HepG2 (cell line): ENCODE results near the gene STAT6. TPM values are rescaled to one million over a fixed set of nuclear protein-coding genes. Genes with fewer than 3 reads are reported as not detected.

Experiments
- ATAC-seq: fragments of 200-7000 bp; cut with Tn5 transposase; 3 replicates; pipeline ENCODE4 v1.9.1; 2020; ENCODE audit warnings: mild to moderate bottlenecking, moderate library complexity
- BruUV-seq: library from RNA; stranded (reverse); fragments of 400-500 nt; replicated peaks from 2 replicates; lab custom pipeline; 2021; lab: Mats Ljungman, UMichigan
- CTCF ChIA-PET: fragments of 300-600 bp; formaldehyde crosslinking; extraction: SDS; loops from one replicate; lab custom pipeline; 2021; ENCODE audit warnings: low total read pairs, inconsistent platforms, low intra/inter-chr PET ratio; lab: Yijun Ruan, JAX
- POLR2A ChIA-PET: fragments of 350-600 bp; sonication (Branson Sonifier 250); formaldehyde crosslinking; loops from one replicate; lab custom pipeline; 2020; ENCODE audit warnings: antibody characterized with exemption, inconsistent platforms; lab: Yijun Ruan, JAX
- DNase-seq: peaks from one replicate; pipeline ENCODE4 v3.0.0-alpha.2; 2015; ENCODE audit warnings: low spot score
- FAIRE-seq: peaks from 3 replicates; lab custom pipeline; 2011; peaks lifted over from hg19 to GRCh38; lab: Jason Lieb, UNC
- H2AFZ ChIP-seq: one replicate; pipeline ENCODE4 v1.6.1; 2011; ENCODE audit warnings: low read length, inconsistent platforms
- H3K27ac ChIP-seq: fragments of 300-600 bp; 3 replicates; pipeline ENCODE4 v1.8.0; 2011; ENCODE audit warnings: mixed run types, mild to moderate bottlenecking, mixed read lengths, low read length, inconsistent platforms; ENCODE audit not compliant: insufficient read depth; ENCODE audit errors: extremely low read length
- H3K27me3 ChIP-seq, 2 experiments: fragments of 200-600 bp in 1 of 2; 2 replicates in 1 of 2; 3 replicates in 1 of 2; pipeline versions ENCODE4 v1.6.0 to v1.8.0; 2011; ENCODE audit warnings: low read length in 2 of 2, mild to moderate bottlenecking in 2 of 2, moderate library complexity in 2 of 2, inconsistent platforms in 1 of 2; ENCODE audit not compliant: insufficient read depth in 2 of 2, control insufficient read depth in 1 of 2
- H3K36me3 ChIP-seq, 2 experiments: fragments of 200-600 bp in 1 of 2; replicated peaks in 1 of 2; 2 replicates in 1 of 2; 3 replicates in 1 of 2; pipeline versions ENCODE4 v1.5.1 to v1.8.0; 2011; ENCODE audit warnings: low read length in 2 of 2, inconsistent platforms in 1 of 2; ENCODE audit not compliant: insufficient read depth in 2 of 2, control insufficient read depth in 1 of 2
- H3K4me1 ChIP-seq: 2 replicates; pipeline ENCODE4 v1.5.1; 2012; ENCODE audit warnings: low read length, inconsistent platforms; ENCODE audit not compliant: insufficient read depth
- H3K4me2 ChIP-seq: 2 replicates; pipeline ENCODE4 v1.6.0; 2011; ENCODE audit warnings: low read depth, low read length, inconsistent platforms
- H3K4me3 ChIP-seq, 3 experiments: fragments of 200-600 bp in 1 of 3; sonication (generic), shearing (Covaris generic) in 1 of 3; replicated peaks in 1 of 3; 2 replicates each; pipeline ENCODE4 v1.5.1; 2011 to 2016; ENCODE audit warnings: low read length in 3 of 3, inconsistent platforms in 2 of 3, low read depth in 2 of 3, mild to moderate bottlenecking in 2 of 3, control low read depth in 1 of 3, mixed read lengths in 1 of 3; ENCODE audit not compliant: insufficient read depth in 1 of 3
- H3K79me2 ChIP-seq: one replicate; pipeline ENCODE4 v1.6.1; 2011; ENCODE audit warnings: low read length, inconsistent platforms; ENCODE audit not compliant: insufficient read depth
- H3K9ac ChIP-seq: 2 replicates; pipeline ENCODE4 v1.6.0; 2011; ENCODE audit warnings: mild to moderate bottlenecking, low read depth, low read length, inconsistent platforms; ENCODE audit not compliant: insufficient read depth
- H3K9me3 ChIP-seq: 2 replicates; pipeline ENCODE4 v1.5.1; 2012; ENCODE audit warnings: mild to moderate bottlenecking, low read length
- H4K20me1 ChIP-seq: 2 replicates; pipeline ENCODE4 v1.6.0; 2011; ENCODE audit warnings: inconsistent platforms, mild to moderate bottlenecking, low read length, moderate library complexity; ENCODE audit not compliant: insufficient read depth
- ASH2L ChIP-seq: fragments of 300-600, 200-600 bp; sonication (generic); IDR thresholded peaks from 2 replicates; pipeline ENCODE4 v1.7.0; 2017; ENCODE audit warnings: low read depth, mild to moderate bottlenecking, moderate library complexity, mixed read lengths, low read length; ENCODE audit not compliant: insufficient read length
- ESRRA ChIP-seq: sonication (generic); formaldehyde crosslinking; IDR thresholded peaks from 2 replicates; pipeline ENCODE4 v1.5.1; 2020; ENCODE audit warnings: mild to moderate bottlenecking, low read depth, missing genetic modification reagents
- EZH2 ChIP-seq: conservative IDR thresholded peaks from 2 replicates; pipeline ENCODE4 v1.6.1; 2012; ENCODE audit warnings: mild to moderate bottlenecking, low read depth, low read length, moderate library complexity
- HNRNPK ChIP-seq: fragments of 200-400 bp; formaldehyde crosslinking; IDR thresholded peaks from 2 replicates; pipeline ENCODE4 v1.6.1; 2018; ENCODE audit warnings: low read length, low read depth, moderate library complexity, mild to moderate bottlenecking; ENCODE audit not compliant: poor library complexity, severe bottlenecking
- MAF1 ChIP-seq: sonication (generic); formaldehyde crosslinking; IDR thresholded peaks from 2 replicates; pipeline ENCODE4 v1.5.0; 2020; ENCODE audit warnings: missing genetic modification reagents, borderline replicate concordance
- NFIB ChIP-seq: sonication (generic); formaldehyde crosslinking; IDR thresholded peaks from 2 replicates; pipeline ENCODE4 v1.9.0; 2021; ENCODE audit warnings: missing genetic modification reagents, mild to moderate bottlenecking, borderline replicate concordance
- POLR2G ChIP-seq: fragments of 200-400 bp; formaldehyde crosslinking; IDR thresholded peaks from 2 replicates; pipeline ENCODE4 v1.6.1; 2018; ENCODE audit warnings: mild to moderate bottlenecking, low read depth, low read length, moderate library complexity
- RELA ChIP-seq: sonication (generic); formaldehyde crosslinking; IDR thresholded peaks from 2 replicates; pipeline ENCODE4 v1.4.0; 2020; ENCODE audit warnings: missing genetic modification reagents
- RFX5 ChIP-seq: IDR thresholded peaks from 2 replicates; pipeline ENCODE4 v1.6.1; 2011; ENCODE audit warnings: low read depth, low read length, improper control_type of control experiment
- SUZ12 ChIP-seq: fragments of 150-350 bp; IDR thresholded peaks from 2 replicates; pipeline ENCODE4 v1.6.1; 2014; ENCODE audit warnings: low read depth, low read length
- ZBTB7A ChIP-seq: sonication (generic); formaldehyde crosslinking; IDR thresholded peaks from 2 replicates; pipeline ENCODE4 v1.8.0; 2022; ENCODE audit warnings: mild to moderate bottlenecking, missing genetic modification reagents
- ZFAT ChIP-seq: sonication (generic); formaldehyde crosslinking; conservative IDR thresholded peaks from 2 replicates; pipeline ENCODE4 v1.8.1; 2023; ENCODE audit warnings: missing genetic modification reagents, inconsistent platforms
- ZFP37 ChIP-seq: sonication (generic); formaldehyde crosslinking; IDR thresholded peaks from 2 replicates; pipeline ENCODE4 v1.4.0; 2020; ENCODE audit warnings: missing genetic modification reagents, borderline replicate concordance
- ZMYM3 ChIP-seq: sonication (generic); formaldehyde crosslinking; IDR thresholded peaks from 2 replicates; pipeline ENCODE4 v1.5.1; 2020; ENCODE audit warnings: mild to moderate bottlenecking, missing genetic modification reagents
- ZNF224 ChIP-seq: sonication (generic); formaldehyde crosslinking; IDR thresholded peaks from 2 replicates; pipeline ENCODE4 v1.5.0; 2020; ENCODE audit warnings: mild to moderate bottlenecking, missing genetic modification reagents
- WGBS: methylation state at CpG from one replicate; pipeline ENCODE4 v1.1.6; 2017; ENCODE audit warnings: low lambda C conversion rate; 5-methylcytosine and 5-hydroxymethylcytosine counted together
- in situ Hi-C: cut with HindIII; loops from 2 replicates; pipeline ENCODE4 v1.10.0; 2017; ENCODE audit warnings: low pct_unique_long_range_greater_than_20kb; ENCODE audit not compliant: extremely low pct_ligation_motif_present
- intact Hi-C: fragments of 100-400 bp; cut with micrococcal nuclease; formaldehyde crosslinking; loops from one replicate; pipeline ENCODE4 v1.10.0; 2022; ENCODE audit not compliant: unreplicated experiment
- polyA plus RNA-seq, 8 experiments: library from polyadenylated mRNA; depleted of rRNA in 3 of 8; stranded (reverse) in 7 of 8; unstranded in 1 of 8; fragments of >200 nt; fragmentation: Illumina TruSeq in 4 of 8; extraction: Trizol in 4 of 8; gene quantifications; 2 replicates each; pipeline versions ENCODE4 v1.2.1 to v1.2.3, GENCODE V29; 2011 to 2016; ENCODE audit warnings: low read depth in 4 of 8, missing spikeins in 1 of 8, mixed read lengths in 1 of 8; ENCODE audit not compliant: insufficient read depth in 1 of 8
- total RNA-seq, 5 experiments: library from RNA; depleted of rRNA; stranded (reverse); fragments of >200 nt; fragmentation: Illumina TruSeq; extraction: Trizol; gene quantifications; 2 replicates each; pipeline ENCODE4 v1.2.3, GENCODE V29; 2016; ENCODE audit warnings: low read depth in 1 of 5
- TF ChIP-seq, protein P1 (sequence below): sonication (generic); formaldehyde crosslinking; IDR thresholded peaks from 2 replicates; pipeline ENCODE4 v1.5.0; 2020; ENCODE audit warnings: missing genetic modification reagents
- TF ChIP-seq, protein P2 (sequence below): sonication (generic); formaldehyde crosslinking; IDR thresholded peaks from 2 replicates; pipeline ENCODE4 v1.4.0; 2020; ENCODE audit warnings: missing genetic modification reagents

Gene STAT6
- total and polyA plus RNA-seq, 2 of the 13 experiments (the other 11 are each of a cell fraction or from before 2014, with no cell fraction given), result 28.0 to 62.2 TPM

DNA sequence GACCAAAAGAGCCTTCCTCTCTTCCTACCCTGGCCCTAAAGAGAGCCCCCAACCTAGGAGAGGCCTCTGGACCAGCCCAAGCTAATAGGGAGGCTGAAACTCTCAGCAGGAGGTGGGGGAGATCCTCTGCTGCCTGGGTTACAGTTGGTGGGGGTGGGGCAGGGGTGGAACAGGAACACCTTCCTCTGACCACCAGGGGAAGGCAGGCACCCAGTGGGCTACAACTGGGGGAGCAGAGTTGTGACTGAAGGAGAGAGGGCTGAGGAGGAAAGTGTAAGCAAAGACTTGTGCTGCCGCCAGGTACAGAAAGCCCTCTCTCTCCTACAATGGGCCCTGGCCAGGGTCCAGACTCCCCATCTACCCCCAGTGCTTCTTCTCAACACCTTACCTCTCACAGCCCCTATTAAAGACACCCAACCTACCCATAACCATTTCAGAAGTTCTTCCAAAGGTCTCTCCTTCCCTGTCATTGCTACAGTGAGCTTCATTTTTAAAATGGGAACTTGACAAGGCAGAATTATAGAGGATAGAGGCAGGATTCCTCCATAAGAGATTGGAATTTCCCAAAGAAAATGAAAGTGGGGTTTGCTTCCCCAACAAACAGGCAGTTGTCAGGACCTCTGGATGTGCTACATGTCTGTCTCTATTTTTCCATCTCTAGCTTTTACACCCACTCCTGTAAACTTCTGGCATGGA lies 62.6 kb downstream of the STAT6 start:
- peak overlapping the region; percentile 83 for H3K4me2 ChIP-seq

DNA sequence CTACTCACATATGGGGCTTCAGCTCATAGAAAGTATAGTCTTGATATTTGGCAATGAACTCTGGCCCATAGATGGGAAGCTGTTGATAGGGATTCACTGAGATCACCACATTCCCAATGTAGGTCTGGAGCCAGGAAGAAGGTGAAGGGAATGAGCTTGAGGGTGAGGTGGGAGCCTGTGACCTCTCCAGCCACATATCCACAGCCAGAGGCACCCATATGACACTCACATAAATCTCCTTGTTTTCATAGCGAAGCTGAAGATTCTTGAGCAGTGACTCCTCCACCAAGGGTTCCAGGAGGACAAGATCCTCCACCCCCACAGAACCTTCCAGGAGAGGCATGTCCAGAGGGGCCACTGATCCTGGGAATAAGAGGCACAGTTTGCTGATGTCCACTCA lies 63.2 kb downstream of the STAT6 start:
- H3K4me1 ChIP-seq, result peaks cover 38% of the 10 kb centered on the region
- H3K27me3 ChIP-seq, result no peaks in the 10 kb centered on the region
- FAIRE-seq (no peak), ATAC-seq (no peak), DNase-seq (no peak)
- H3K27ac ChIP-seq, result no peak overlapping the region
- no peak overlapping the region for H3K4me2 ChIP-seq
- no TSS peak for BruUV-seq
- in situ Hi-C loops, result no loop called here
- H3K36me3 ChIP-seq, result no peaks in the 10 kb centered on the region
- 100% methylated on average over 1 of the region's 1 CpG for WGBS
- no peaks in the 10 kb centered on the region for H3K9me3 ChIP-seq
- H3K4me3 ChIP-seq, result no peak overlapping the region
- no peaks in the 10 kb centered on the region for H4K20me1 ChIP-seq
- intact Hi-C loops, result no loop called here
- no peak overlapping the region for H3K9ac ChIP-seq
- H3K79me2 ChIP-seq, result no peaks in the 10 kb centered on the region
- POLR2A ChIA-PET, result interaction anchor here (2.0 to 2.6 kb wide), 2 partner anchors 39 to 64 kb away, joined by 5 to 8 read pairs; partner anchors contain the start of gene STAT6
- CTCF ChIA-PET, result no interaction called here
- no peak overlapping the region for H2AFZ ChIP-seq
- TF ChIP-seq EZH2 (no peak), NFIB (CRISPR knock-in tag) (no peak), HNRNPK (no peak), ESRRA (CRISPR knock-in tag) (no peak), RELA (CRISPR knock-in tag) (no peak), ZMYM3 (CRISPR knock-in tag) (no peak), MAF1 (CRISPR knock-in tag) (no peak), POLR2G (no peak), ZNF224 (no peak), RFX5 (no peak), ZBTB7A (no peak)
- TF ChIP-seq, protein P1, sequence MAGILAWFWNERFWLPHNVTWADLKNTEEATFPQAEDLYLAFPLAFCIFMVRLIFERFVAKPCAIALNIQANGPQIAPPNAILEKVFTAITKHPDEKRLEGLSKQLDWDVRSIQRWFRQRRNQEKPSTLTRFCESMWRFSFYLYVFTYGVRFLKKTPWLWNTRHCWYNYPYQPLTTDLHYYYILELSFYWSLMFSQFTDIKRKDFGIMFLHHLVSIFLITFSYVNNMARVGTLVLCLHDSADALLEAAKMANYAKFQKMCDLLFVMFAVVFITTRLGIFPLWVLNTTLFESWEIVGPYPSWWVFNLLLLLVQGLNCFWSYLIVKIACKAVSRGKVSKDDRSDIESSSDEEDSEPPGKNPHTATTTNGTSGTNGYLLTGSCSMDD (CRISPR knock-in tag), result no peak

More for the DNA sequence above, 62.6 kb downstream of the STAT6 start:
- no peaks in the 10 kb centered on the region for H3K79me2 ChIP-seq
- H3K4me1 ChIP-seq, result peaks cover 38% of the 10 kb centered on the region
- ChIA-PET POLR2A (interaction anchor here (1.0 to 2.6 kb wide), 6 partner anchors 11 to 63 kb away, joined by 3 to 11 read pairs (median 4); partner anchors contain the start of genes NEMP1, STAT6 and TAC3), CTCF (no interaction called here)
- no peak; the same call in 1 of the 3 replicates for ATAC-seq
- TF ChIP-seq SUZ12 (no peak), ZFAT (CRISPR knock-in tag) (no peak), ZFP37 (CRISPR knock-in tag) (no peak), ASH2L (no peak)
- TF ChIP-seq, protein P2, sequence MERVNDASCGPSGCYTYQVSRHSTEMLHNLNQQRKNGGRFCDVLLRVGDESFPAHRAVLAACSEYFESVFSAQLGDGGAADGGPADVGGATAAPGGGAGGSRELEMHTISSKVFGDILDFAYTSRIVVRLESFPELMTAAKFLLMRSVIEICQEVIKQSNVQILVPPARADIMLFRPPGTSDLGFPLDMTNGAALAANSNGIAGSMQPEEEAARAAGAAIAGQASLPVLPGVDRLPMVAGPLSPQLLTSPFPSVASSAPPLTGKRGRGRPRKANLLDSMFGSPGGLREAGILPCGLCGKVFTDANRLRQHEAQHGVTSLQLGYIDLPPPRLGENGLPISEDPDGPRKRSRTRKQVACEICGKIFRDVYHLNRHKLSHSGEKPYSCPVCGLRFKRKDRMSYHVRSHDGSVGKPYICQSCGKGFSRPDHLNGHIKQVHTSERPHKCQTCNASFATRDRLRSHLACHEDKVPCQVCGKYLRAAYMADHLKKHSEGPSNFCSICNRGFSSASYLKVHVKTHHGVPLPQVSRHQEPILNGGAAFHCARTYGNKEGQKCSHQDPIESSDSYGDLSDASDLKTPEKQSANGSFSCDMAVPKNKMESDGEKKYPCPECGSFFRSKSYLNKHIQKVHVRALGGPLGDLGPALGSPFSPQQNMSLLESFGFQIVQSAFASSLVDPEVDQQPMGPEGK (CRISPR knock-in tag), result no peak
- TF ChIP-seq, all 625 proteins: peak for 0
- Histone ChIP-seq H3K27ac (no peak overlapping the region), H3K27me3 (no peaks in the 10 kb centered on the region), H4K20me1 (no peaks in the 10 kb centered on the region), H3K36me3 (no peaks in the 10 kb centered on the region), H3K4me3 (peak overlapping the region in 2 of 3 experiments; percentile 49 to 54; a peak in 5 of 6 replicates), H3K9ac (no peak overlapping the region), H3K9me3 (no peaks in the 10 kb centered on the region), H2AFZ (no peak overlapping the region)
- DNase-seq, result no peak
- FAIRE-seq, result no peak
- in situ Hi-C loops, result no loop called here
- no TSS peak for BruUV-seq
- intact Hi-C loops, result no loop called here
- WGBS, result no CpG with 5 or more reads among the region's 1 CpG
